ENCODE results near the gene MAP4K4. TPM values are rescaled to one million over a fixed set of nuclear protein-coding genes. Genes with fewer than 3 reads are reported as not detected.

The MAP4K4 gene
- total and polyA plus RNA-seq, 2 of the 13 experiments (the other 11 are each of a cell fraction or from before 2014, with no cell fraction given), result 105 to 264 TPM

DNA sequence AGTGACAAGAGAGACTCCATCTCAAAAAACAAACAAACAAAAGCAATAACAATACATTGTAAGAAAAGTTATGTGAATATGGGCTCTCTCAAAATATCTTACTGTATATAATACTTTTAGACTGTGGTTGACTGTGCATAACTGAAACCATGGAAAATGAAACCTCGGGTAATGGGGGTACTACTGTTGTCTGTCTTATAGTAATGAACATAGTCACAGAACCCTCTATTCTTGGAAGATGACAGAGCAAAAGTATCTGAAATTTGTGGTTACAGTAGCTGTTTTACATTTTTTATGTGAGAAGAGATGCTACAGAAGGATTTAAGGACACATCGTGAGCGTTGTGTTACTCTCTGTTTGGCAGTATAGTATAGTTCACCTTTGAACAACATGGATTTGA lies 60.5 kb downstream of the MAP4K4 start:
- Histone ChIP-seq H3K4me1 (ENCODE audit: insufficient read depth, low read length) (peaks cover 87% of the 10 kb centered on the region), H4K20me1 (ENCODE audit: insufficient read depth, low read length) (peaks cover 53% of the 10 kb centered on the region), H3K36me3 (replicated peaks in 1 of 2; ENCODE audit: control insufficient read depth in 1 of 2, insufficient read depth in 2 of 2, low read length in 2 of 2) (0 out of 5 replicates have a peak, but pooled peaks cover 0 to 1% of the 10 kb centered on the region in 2 experiments), H3K9ac (ENCODE audit: insufficient read depth, low read depth, low read length) (no peak overlapping the region), H3K27ac (ENCODE audit: extremely low read length, insufficient read depth, low read length) (no peak overlapping the region), H3K4me3 (replicated peaks in 1 of 3; ENCODE audit: insufficient read depth in 1 of 3, low read depth in 2 of 3, low read length in 3 of 3) (no peak overlapping the region), H2AFZ (ENCODE audit: low read length) (no peak overlapping the region), H3K4me2 (ENCODE audit: low read depth, low read length) (no peak overlapping the region), H3K27me3 (ENCODE audit: control insufficient read depth in 1 of 2, insufficient read depth in 2 of 2, low read length in 2 of 2) (no peaks in the 10 kb centered on the region), H3K9me3 (ENCODE audit: low read length) (no peaks in the 10 kb centered on the region), H3K79me2 (ENCODE audit: insufficient read depth, low read length) (peaks cover 94% of the 10 kb centered on the region)
- no peak for FAIRE-seq
- BruUV-seq (replicated peaks), result no TSS peak
- ATAC-seq, result no peak
- in situ Hi-C loops (cut with HindIII; ENCODE audit: extremely low pct_ligation_motif_present, low pct_unique_long_range_greater_than_20kb) (no loop called here), intact Hi-C loops (cut with micrococcal nuclease; ENCODE audit: unreplicated experiment) (no loop called here)
- WGBS (ENCODE audit: low lambda C conversion rate), result 95% methylated on average over 3 of the region's 3 CpGs
- ChIA-PET CTCF (ENCODE audit: low intra/inter-chr PET ratio, low total read pairs) (no interaction called here), POLR2A (interaction anchor here (0.9 kb wide), 1 partner anchor 61 kb away, joined by 3 read pairs; the partner anchor contains the start of gene MAP4K4)
- no peak for DNase-seq (ENCODE audit: low spot score)
- TF ChIP-seq, protein P1, sequence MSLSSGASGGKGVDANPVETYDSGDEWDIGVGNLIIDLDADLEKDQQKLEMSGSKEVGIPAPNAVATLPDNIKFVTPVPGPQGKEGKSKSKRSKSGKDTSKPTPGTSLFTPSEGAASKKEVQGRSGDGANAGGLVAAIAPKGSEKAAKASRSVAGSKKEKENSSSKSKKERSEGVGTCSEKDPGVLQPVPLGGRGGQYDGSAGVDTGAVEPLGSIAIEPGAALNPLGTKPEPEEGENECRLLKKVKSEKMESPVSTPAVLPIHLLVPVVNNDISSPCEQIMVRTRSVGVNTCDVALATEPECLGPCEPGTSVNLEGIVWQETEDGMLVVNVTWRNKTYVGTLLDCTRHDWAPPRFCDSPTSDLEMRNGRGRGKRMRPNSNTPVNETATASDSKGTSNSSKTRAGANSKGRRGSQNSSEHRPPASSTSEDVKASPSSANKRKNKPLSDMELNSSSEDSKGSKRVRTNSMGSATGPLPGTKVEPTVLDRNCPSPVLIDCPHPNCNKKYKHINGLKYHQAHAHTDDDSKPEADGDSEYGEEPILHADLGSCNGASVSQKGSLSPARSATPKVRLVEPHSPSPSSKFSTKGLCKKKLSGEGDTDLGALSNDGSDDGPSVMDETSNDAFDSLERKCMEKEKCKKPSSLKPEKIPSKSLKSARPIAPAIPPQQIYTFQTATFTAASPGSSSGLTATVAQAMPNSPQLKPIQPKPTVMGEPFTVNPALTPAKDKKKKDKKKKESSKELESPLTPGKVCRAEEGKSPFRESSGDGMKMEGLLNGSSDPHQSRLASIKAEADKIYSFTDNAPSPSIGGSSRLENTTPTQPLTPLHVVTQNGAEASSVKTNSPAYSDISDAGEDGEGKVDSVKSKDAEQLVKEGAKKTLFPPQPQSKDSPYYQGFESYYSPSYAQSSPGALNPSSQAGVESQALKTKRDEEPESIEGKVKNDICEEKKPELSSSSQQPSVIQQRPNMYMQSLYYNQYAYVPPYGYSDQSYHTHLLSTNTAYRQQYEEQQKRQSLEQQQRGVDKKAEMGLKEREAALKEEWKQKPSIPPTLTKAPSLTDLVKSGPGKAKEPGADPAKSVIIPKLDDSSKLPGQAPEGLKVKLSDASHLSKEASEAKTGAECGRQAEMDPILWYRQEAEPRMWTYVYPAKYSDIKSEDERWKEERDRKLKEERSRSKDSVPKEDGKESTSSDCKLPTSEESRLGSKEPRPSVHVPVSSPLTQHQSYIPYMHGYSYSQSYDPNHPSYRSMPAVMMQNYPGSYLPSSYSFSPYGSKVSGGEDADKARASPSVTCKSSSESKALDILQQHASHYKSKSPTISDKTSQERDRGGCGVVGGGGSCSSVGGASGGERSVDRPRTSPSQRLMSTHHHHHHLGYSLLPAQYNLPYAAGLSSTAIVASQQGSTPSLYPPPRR (CRISPR knock-in tag; IDR thresholded peaks at IDR 0.05; ENCODE audit: borderline replicate concordance), result no peak
- no peak for TF ChIP-seq ZNF382 (CRISPR knock-in tag; IDR thresholded peaks at IDR 0.05; ENCODE audit: borderline replicate concordance)
- TF ChIP-seq ARNT (IDR thresholded peaks at IDR 0.05), result no peak
- TF ChIP-seq MZF1 (CRISPR knock-in tag; IDR thresholded peaks at IDR 0.05; ENCODE audit: borderline replicate concordance), result no peak
- no peak for TF ChIP-seq JUN (CRISPR knock-in tag; IDR thresholded peaks at IDR 0.05)
- TF ChIP-seq SOX13 (IDR thresholded peaks at IDR 0.05), result no peak
- no peak for TF ChIP-seq SOX13 (CRISPR knock-in tag; conservative IDR thresholded peaks at IDR 0.05 in 1 of 2, IDR thresholded peaks at IDR 0.05 in 1 of 2)
- no peak for TF ChIP-seq POLR2G (IDR thresholded peaks at IDR 0.05; ENCODE audit: low read depth, low read length)
- TF ChIP-seq, protein P2, sequence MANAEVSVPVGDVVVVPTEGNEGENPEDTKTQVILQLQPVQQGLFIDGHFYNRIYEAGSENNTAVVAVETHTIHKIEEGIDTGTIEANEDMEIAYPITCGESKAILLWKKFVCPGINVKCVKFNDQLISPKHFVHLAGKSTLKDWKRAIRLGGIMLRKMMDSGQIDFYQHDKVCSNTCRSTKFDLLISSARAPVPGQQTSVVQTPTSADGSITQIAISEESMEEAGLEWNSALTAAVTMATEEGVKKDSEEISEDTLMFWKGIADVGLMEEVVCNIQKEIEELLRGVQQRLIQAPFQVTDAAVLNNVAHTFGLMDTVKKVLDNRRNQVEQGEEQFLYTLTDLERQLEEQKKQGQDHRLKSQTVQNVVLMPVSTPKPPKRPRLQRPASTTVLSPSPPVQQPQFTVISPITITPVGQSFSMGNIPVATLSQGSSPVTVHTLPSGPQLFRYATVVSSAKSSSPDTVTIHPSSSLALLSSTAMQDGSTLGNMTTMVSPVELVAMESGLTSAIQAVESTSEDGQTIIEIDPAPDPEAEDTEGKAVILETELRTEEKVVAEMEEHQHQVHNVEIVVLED (CRISPR knock-in tag; IDR thresholded peaks at IDR 0.05; ENCODE audit: borderline replicate concordance), result no peak
- TF ChIP-seq TCF7L2 (IDR thresholded peaks at IDR 0.05; ENCODE audit: low read depth, low read length), result no peak
- no peak for TF ChIP-seq DNMT3B (CRISPR knock-in tag; conservative IDR thresholded peaks at IDR 0.05)
- no peak for TF ChIP-seq ZFP36L2 (CRISPR knock-in tag; IDR thresholded peaks at IDR 0.05)
- no peak for TF ChIP-seq ZNF724P (CRISPR knock-in tag; IDR thresholded peaks at IDR 0.05; ENCODE audit: borderline replicate concordance)
